ENCODE data around the gene KRT6A. TPM values are rescaled to one million over a fixed set of nuclear protein-coding genes. Genes with fewer than 3 reads are reported as not detected.

Gene KRT6A
- polyA plus RNA-seq, 2 of the 4 experiments (the other 2 are of a cell fraction), result 0.04 to 0.14 TPM

- WGBS (ENCODE audit: missing lambda C conversion rate), result 57% methylated on average over 10 of the region's 10 CpGs
- Histone ChIP-seq H3K4me3 (no peak overlapping the region), H3K27ac (peak overlapping the region; percentile 4 to 14; a peak in 2 of 6 replicates)
These were observed 29.4 kb upstream of the KRT6A start for GRCh38 chr12:52522346-52523011.

GRCh38 chr12:52521568-52522266 lies 28.7 kb upstream of the KRT6A start:
- H3K9me3 ChIP-seq, result no peaks in the 10 kb centered on the region
- peaks cover 22% of the 10 kb centered on the region for H3K4me1 ChIP-seq
- H3K4me2 ChIP-seq, result peak overlapping the region; percentile 41; the same call in 2 of the 3 replicates
- ChIA-PET CTCF (interaction anchor here (0.8 to 3.6 kb wide), 5 partner anchors 10 to 149 kb away, joined by 3 to 14 read pairs (median 3); no protein-coding TSS in a partner anchor), POLR2A (no interaction called here)
- no peak for TF ChIP-seq ZFP36 (IDR thresholded peaks at IDR 0.05; ENCODE audit: borderline replicate concordance, partially characterized antibody)
- TF ChIP-seq MAFK (IDR thresholded peaks at IDR 0.05; ENCODE audit: partially characterized antibody), result peak; percentile 78
- TF ChIP-seq NPAS2 (CRISPR knock-in tag; IDR thresholded peaks at IDR 0.05; ENCODE audit: borderline replicate concordance), result no peak
- no peak overlapping the region for H3K4me3 ChIP-seq
- peak overlapping the region; percentile 2 to 61; a peak in 4 of 6 replicates for H3K27ac ChIP-seq
- WGBS (ENCODE audit: missing lambda C conversion rate), result 86% methylated on average over 10 of the region's 10 CpGs
- DNase-seq (ENCODE audit: low read depth in 1 of 2, low spot score in 1 of 2) (no peak), ATAC-seq (peak in 1 of 2 experiments; percentile 15; a peak in 1 of 6 replicates), FAIRE-seq (no peak)

More at GRCh38 chr12:52522346-52523011, 29.4 kb upstream of the KRT6A start:
- peak in 1 of 2 experiments; percentile 22; a peak in 3 of 6 replicates for ATAC-seq
- FAIRE-seq, result no peak
- DNase-seq (ENCODE audit: low read depth in 1 of 2, low spot score in 1 of 2), result no peak
- TF ChIP-seq FOXS1 (CRISPR knock-in tag; IDR thresholded peaks at IDR 0.05), result no peak
- TF ChIP-seq HOXB13 (CRISPR knock-in tag; IDR thresholded peaks at IDR 0.05; ENCODE audit: low read depth), result no peak
- TF ChIP-seq CTCF (IDR thresholded peaks at IDR 0.05), result no peak
- no peak for TF ChIP-seq POLR2A (IDR thresholded peaks at IDR 0.05; ENCODE audit: low read length)
- no peak for TF ChIP-seq ZNF302 (CRISPR knock-in tag; IDR thresholded peaks at IDR 0.05)
- TF ChIP-seq HDAC2 (IDR thresholded peaks at IDR 0.05), result no peak
- TF ChIP-seq ZC3H11A (IDR thresholded peaks at IDR 0.05), result no peak
- TF ChIP-seq GATA3 (IDR thresholded peaks at IDR 0.05; ENCODE audit: borderline replicate concordance), result no peak
- no peak for TF ChIP-seq RARB (CRISPR knock-in tag; IDR thresholded peaks at IDR 0.05)
- no peak for TF ChIP-seq RFX5 (IDR thresholded peaks at IDR 0.05)
- no peak for TF ChIP-seq HOXA7 (CRISPR knock-in tag; IDR thresholded peaks at IDR 0.05)
- no peak for TF ChIP-seq KDM1A (IDR thresholded peaks at IDR 0.05; ENCODE audit: low read depth)
- peaks cover 22% of the 10 kb centered on the region for H3K4me1 ChIP-seq
- no peak overlapping the region; the same call in 2 of the 3 replicates for H3K4me2 ChIP-seq
- no peaks in the 10 kb centered on the region for H3K9me3 ChIP-seq
- ChIA-PET POLR2A (no interaction called here), CTCF (interaction anchor here (0.8 to 1.9 kb wide), 6 partner anchors 10 to 150 kb away, joined by 3 to 6 read pairs (median 3); no protein-coding TSS in a partner anchor)

- POLR2A ChIA-PET, result no interaction called here
- peak in 1 of 2 experiments; percentile 11; a peak in 3 of 6 replicates for ATAC-seq
These were observed 28.1 kb upstream of the KRT6A start for GRCh38 chr12:52521175-52521567.

More at GRCh38 chr12:52521175-52521567, 28.1 kb upstream of the KRT6A start:
- FAIRE-seq, result no peak
- Histone ChIP-seq H3K9me3 (no peaks in the 10 kb centered on the region), H3K4me1 (peaks cover 22% of the 10 kb centered on the region), H3K4me2 (peak overlapping the region; percentile 41; the same call in 2 of the 3 replicates), H3K27ac (peak overlapping the region; percentile 2 to 61; a peak in 4 of 6 replicates), H3K4me3 (no peak overlapping the region)
- TF ChIP-seq ZNF302 (CRISPR knock-in tag; IDR thresholded peaks at IDR 0.05), result no peak
- TF ChIP-seq FOSL2 (IDR thresholded peaks at IDR 0.05), result no peak
- TF ChIP-seq FOSL2 (CRISPR knock-in tag; IDR thresholded peaks at IDR 0.05), result peak; percentile 66
- TF ChIP-seq MAZ (IDR thresholded peaks at IDR 0.05; ENCODE audit: borderline replicate concordance, low read depth, low read length), result no peak
- no peak for TF ChIP-seq ESRRA (IDR thresholded peaks at IDR 0.05; ENCODE audit: borderline replicate concordance, low read length)
- 58% methylated on average over 10 of the region's 10 CpGs for WGBS (ENCODE audit: missing lambda C conversion rate)
- DNase-seq (ENCODE audit: low read depth in 1 of 2, low spot score in 1 of 2), result no peak
- CTCF ChIA-PET, result interaction anchor here (0.8 to 3.6 kb wide), 5 partner anchors 61 to 345 kb away, joined by 3 to 14 read pairs (median 5); no protein-coding TSS in a partner anchor
